OCI-M2 (cell line): ENCODE data around the gene INPP5E.
"Not testable (repeated sequence)": the region's sequence is repeated elsewhere in the genome, so short reads cannot be mapped to it uniquely, and the experiment has no call there.

Experiments
- DNase-seq: peaks from one replicate; lab custom pipeline; 2025; ENCODE audit not compliant: unreplicated experiment; lab: John Stamatoyannopoulos, UW

INPP5E gene

DNA sequence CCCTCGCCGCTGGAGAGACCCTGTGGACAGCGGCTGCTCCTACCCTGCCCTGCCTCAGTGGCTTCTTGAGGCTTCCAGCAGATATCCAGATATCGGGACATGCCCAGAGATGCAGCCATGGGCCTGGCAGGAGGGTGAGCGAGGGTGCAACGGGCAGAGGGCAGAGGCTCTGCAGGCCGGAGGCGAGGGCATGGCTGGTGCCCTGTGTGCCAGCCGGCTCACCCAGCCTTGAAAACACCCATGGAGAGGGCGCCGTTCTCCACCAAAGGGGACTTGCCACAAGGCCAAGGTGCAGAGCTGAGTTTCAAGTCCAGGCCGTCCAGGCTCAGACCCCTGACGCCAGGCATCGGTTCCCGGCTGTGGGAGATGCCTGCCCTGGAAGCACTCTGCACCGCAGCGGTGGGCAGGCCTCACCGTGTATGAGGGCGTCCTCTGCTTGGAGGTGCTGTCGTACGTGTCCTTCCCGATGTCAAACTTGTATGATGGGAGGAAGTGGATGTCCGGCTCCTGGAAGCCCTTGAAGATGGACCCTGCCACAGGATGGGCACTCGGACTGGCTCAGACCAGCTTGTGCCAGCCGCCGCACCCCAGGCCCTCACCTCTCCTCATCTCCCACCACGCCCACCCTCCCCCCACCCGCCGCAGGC, 8.9 kb downstream of the INPP5E start:
- DNase-seq, result no peak

- DNase-seq, result no peak
These were observed 9.8 kb downstream of the INPP5E start for GRCh38 chr9:136429683-136430491.

DNA sequence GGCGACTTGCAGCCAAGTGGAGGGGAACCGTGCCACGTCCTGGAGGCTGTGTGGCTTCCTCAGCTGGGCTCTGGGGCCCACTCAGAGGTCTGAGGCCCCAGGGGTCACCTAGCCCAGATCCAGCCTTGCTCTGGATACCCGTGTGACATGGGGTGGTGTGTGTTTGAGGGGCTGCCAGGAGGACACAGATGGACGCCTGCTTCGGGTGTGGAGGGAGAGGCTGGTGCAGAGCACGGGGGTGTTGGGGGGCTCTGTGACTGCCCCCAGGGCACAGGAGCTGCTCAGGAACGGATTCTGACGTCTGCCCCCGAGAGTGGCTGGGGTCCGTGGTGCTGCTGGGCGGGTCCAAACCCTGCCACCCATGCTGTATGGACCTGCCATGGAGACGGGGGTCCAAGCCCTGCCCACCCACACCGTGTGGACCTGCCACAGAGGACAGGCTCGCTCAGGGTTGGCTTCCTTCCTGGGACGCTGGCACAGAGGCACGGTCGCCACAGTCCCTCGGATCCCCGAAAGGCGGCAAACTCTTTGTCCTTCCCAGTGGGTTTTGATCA, 10.5 kb downstream of the INPP5E start:
- DNase-seq, result no peak

GRCh38 chr9:136426787-136427186, 12.9 kb downstream of the INPP5E start:
- no peak for DNase-seq

GRCh38 chr9:136425367-136425766, 14.3 kb downstream of the INPP5E start:
- not testable (repeated sequence) for DNase-seq

DNA sequence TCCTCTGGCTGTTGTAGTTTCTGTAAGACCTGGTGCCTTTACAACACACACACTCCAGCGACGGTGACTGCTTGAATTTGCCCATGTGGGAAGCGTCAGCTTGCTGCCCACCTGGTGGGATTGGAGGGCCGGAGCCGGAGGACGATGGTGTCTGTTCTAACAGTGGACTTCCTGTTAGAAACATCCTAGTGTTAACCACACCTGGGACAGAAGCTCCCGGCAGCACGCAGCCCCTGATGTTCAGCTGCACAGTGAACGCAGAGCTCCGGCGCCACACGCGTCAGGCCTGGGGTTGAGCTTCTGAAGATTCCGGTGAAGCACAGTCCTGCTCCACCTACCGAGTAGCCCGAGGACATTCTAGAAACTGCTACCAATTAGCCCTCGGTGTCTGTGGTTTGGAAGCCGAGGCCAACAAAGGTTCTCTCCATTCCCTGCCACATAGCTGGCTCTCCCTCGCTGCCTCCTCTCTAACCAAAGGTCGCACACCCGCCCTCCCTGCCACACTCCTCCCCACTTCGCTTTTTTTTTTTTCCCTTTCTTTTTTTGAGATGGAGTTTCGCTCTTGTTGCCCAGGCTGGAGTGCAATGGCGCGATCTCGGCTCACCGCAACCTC, 14.8 kb downstream of the INPP5E start:
- DNase-seq, result no peak

- DNase-seq, result no peak
These were observed 16.1 kb downstream of the INPP5E start for GRCh38 chr9:136423432-136424146.

- DNase-seq, result no peak
These were observed 16.8 kb downstream of the INPP5E start for GRCh38 chr9:136422876-136423275.

DNA sequence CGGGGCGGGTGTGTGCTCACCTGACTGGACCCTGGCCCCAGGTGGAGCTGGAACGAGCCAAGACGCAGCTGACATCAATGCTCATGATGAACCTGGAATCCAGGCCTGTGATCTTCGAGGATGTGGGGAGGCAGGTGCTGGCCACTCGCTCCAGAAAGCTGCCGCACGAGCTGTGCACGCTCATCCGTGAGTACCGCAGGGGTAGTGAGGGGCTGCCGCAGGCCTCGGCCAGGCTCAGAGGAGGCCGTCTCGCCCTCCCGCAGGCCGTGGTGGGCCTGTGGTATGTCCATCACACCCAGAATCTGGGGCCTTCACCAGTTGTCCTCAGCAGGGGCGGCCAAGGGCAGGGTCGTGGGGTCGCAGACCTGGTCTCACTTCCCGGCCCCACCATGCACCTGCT, 17.9 kb downstream of the INPP5E start:
- DNase-seq, result no peak

DNA sequence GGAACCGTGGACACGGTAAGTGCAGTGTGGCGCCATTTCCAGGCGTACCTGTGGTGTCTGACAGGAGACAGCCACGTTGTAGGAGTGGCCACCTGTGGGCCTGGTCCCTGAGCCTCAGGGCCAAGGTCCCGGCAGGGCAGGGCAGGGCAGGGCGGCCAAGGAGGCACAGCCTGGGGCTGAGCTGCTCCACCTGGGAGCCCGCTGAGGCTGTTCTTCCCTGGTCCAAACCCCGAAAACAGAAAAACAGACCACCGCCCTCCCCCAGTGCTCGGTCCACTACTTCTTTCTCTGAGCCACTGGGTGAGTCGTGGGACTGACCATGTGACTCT, 20.6 kb downstream of the INPP5E start:
- no peak for DNase-seq

DNA sequence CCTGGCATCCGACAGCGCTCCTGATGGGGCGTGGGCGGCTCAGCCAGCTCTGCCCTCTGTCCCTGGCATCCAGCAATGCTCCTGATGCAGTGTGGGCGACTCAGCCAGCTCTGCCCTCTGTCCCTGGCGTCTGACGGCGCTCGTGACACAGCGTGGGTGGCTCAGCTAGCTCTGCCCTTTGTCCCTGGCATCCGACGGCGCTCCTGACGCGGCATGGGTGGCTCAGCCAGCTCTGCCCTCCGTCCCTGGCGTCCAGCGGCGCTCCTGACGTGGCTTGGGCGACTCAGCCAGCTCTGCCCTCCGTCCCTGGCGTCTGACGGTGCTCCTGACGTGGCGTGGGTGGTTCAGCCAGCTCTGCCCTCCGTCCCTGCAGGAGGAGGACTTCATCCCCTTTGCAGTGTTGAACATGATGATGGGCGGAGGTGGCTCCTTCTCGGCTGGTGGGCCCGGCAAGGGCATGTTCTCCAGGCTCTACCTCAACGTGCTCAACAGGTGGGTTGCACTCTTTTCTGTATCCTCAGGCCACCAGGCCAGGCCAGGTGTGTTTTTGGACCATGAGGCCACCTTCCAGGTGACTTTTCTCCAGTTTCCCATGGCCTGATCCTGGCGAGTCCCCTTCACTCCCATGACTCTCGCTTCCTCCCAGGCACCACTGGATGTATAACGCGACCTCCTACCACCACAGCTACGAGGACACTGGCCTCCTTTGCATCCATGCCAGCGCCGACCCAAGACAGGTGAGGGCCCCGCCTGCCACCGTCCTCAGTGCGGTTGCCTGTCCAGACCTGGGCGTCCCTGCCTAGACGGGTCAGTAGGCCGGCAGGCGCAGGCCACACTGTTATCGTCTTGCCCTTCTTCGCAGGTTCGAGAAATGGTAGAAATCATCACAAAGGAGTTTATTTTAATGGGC, 21.2 kb downstream of the INPP5E start:
- DNase-seq, result no peak

- no peak for DNase-seq
These were observed 22.7 kb downstream of the INPP5E start for GRCh38 chr9:136416914-136417313.

- DNase-seq, result no peak
These were observed 23.2 kb downstream of the INPP5E start for GRCh38 chr9:136416427-136416826.

- DNase-seq, result no peak
These were observed 26.7 kb downstream of the INPP5E start for GRCh38 chr9:136412962-136413361.

DNA sequence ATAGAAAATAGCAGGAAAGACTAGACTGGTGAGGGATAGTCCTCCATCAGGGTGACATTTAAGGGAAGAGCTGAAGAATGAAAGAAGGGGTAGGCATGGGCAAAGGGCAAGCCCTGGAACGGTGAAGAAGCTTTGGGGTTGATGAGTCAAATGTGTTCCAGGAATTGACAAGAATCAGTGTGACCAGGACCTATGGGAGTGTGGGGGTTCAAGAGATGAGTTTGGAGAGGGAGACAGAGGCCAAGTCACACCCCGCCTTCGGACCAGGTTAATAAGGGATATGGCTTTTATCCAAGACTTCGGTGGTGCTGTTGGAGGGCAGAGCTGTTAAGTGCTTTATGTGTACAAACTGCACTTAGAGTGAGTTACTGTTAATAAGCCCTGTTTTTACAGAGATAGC, 28.3 kb downstream of the INPP5E start:
- DNase-seq, result no peak

DNA sequence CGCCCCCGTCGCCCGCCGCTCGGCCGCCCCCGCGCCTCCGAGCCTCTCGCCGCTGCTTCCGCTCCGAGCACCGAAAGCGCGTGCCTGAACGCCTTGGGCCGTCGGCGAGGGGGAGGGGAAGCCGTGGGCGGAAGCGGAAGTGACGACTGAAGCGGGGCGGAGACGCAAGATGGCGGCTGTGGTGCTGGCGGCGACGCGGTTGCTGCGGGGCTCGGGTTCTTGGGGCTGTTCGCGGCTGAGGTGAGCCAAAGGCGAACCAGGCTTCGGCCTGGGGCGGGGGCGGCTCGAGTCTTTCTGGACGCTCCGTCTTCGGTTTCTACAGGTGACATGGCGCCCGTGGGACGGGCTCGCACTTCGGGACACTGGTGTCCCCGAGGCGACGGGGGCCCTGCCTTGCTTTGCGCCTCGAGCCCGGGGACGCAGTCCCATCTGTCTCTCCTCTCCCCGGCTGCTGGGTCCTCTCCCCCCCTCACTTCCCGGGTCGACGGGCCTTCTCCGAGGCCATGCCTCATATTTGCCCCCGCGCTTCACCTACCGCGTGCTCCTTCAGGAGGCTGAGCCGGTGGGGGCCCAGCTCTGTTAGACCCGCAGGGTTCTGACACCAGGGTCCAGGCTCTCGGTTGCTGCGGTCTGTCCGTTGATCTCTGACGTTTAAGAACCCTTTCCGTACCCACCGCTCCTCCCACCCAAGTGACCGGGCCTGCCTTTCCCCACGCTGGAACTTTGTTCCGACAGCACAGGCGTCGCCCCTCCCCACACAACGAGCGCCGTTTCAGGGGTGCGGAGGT, 29.0 kb downstream of the INPP5E start, which contains the start of the genes ENTR1 and PMPCA:
Gene ENTR1, minus strand, starts transcription at position 115 of the 788 bp plus-strand sequence. CDS start 217 bp downstream, outside the sequence.
Gene PMPCA, plus strand, starts transcription at position 159 of the 788 bp plus-strand sequence. Its CDS starts 11 bp downstream, at position 170.
- peak; percentile 5 for DNase-seq

GRCh38 chr9:136409557-136410455, 29.8 kb downstream of the INPP5E start:
- DNase-seq, result no peak

DNA sequence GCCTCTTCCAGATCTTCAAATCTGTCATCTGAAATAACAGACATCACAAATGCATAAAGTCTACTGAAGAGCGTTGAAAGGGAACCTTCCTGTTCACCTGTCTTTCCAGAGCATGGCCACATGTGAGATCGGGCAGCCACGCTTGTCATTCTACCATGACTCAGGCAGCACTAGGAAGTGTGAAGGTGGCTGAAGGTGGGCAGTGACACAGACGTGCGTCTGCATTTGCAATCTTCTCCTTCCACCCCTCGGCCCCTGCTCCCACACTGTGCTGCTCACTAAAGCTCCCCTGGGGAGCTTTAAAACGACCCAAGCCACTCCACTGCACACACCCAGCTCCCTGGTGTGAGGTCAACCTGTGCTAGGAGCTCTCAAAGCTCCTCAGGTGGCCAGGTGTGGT, 31.7 kb downstream of the INPP5E start:
- no peak for DNase-seq
